Upper lobe of left lung (tissue), 4 donors: Measurements from ENCODE around the gene PPFIA4.

Experiments
- EP300 ChIP-seq, 4 donors: sonication (generic); formaldehyde crosslinking; IDR thresholded peaks; one replicate each; pipeline ENCODE4 v1.5.1; 2017; ENCODE audit warnings: antibody characterized with exemption in 4 of 4, control low read depth in 2 of 4
- POLR2A ChIP-seq, 4 donors: fragments of 450-650 bp; IDR thresholded peaks; one replicate each; pipeline ENCODE4 v1.5.1; 2016 to 2017; ENCODE audit warnings: antibody characterized with exemption in 4 of 4, mild to moderate bottlenecking in 2 of 4
- POLR2AphosphoS5 ChIP-seq, 2 donors: sonication (generic); formaldehyde crosslinking; IDR thresholded peaks; one replicate each; pipeline ENCODE4 v1.5.1; 2017; ENCODE audit warnings: antibody characterized with exemption in 2 of 2
- TF ChIP-seq, protein P1 (sequence below), 6 experiments: fragments of 450-650 bp in 4 of 6; fragments of 200-600 bp in 2 of 6; sonication (generic) in 2 of 6; IDR thresholded peaks; one replicate each; pipeline ENCODE4 v1.5.1; 2016 to 2019; ENCODE audit warnings: antibody characterized with exemption in 6 of 6

DNA sequence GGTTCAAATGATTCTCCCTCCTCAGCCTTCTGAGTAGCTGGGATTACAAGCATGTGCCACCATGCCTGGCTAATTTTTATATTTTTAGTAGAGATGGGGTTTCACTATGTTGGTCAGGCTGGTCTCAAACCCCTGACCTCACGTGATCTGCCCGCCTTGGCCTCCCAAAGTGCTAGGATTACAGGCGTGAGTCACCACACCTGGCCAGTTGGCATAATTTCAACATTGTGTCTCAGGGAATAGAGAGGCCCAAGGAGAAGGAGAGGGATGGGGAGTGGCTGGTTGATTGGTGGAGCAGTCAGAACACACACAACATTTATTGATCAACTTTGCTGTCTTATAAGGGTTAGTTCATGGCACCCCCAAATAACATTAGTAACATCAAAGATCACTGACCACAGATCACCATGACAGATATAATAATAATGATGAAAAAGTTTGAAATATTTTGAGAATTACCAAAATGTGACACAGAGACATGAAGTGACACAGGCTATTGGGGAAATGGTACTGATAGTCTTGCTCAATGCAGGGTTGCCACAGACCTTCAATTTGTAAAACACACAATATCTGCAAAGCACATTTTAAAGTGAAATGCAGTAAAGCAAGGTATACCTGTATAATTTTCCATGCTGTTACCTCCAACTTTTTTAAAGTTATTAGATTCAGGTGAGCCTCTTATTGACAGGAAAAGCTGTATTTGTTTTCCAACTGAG, 43.4 kb upstream of the PPFIA4 start:
- TF ChIP-seq POLR2A (IDR thresholded peaks at IDR 0.05) (no peak), POLR2AphosphoS5 (IDR thresholded peaks at IDR 0.05) (no peak), EP300 (IDR thresholded peaks at IDR 0.05) (no peak)
- TF ChIP-seq, protein P1, sequence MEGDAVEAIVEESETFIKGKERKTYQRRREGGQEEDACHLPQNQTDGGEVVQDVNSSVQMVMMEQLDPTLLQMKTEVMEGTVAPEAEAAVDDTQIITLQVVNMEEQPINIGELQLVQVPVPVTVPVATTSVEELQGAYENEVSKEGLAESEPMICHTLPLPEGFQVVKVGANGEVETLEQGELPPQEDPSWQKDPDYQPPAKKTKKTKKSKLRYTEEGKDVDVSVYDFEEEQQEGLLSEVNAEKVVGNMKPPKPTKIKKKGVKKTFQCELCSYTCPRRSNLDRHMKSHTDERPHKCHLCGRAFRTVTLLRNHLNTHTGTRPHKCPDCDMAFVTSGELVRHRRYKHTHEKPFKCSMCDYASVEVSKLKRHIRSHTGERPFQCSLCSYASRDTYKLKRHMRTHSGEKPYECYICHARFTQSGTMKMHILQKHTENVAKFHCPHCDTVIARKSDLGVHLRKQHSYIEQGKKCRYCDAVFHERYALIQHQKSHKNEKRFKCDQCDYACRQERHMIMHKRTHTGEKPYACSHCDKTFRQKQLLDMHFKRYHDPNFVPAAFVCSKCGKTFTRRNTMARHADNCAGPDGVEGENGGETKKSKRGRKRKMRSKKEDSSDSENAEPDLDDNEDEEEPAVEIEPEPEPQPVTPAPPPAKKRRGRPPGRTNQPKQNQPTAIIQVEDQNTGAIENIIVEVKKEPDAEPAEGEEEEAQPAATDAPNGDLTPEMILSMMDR (IDR thresholded peaks at IDR 0.05): no peak
